Measurements from ENCODE around the gene LBX2. TPM values are rescaled to one million over a fixed set of nuclear protein-coding genes. Genes with fewer than 3 reads are reported as not detected.

The LBX2 gene
- total RNA-seq, 1 experiment from 2014 or later = 9.6 TPM

- no peak for DNase-seq (ENCODE audit: low read depth, low spot score)
- H3K4me1 ChIP-seq (ENCODE audit: control insufficient read depth, insufficient read depth, low read length) = peaks cover 55% of the 10 kb centered on the region
- POLR2A ChIA-PET = interaction anchor here (1.5 kb wide), 1 partner anchor 43 kb away, joined by 3 read pairs; the partner anchor contains the start of gene WBP1
- no peaks in the 10 kb centered on the region for H3K9me3 ChIP-seq (ENCODE audit: control insufficient read depth, insufficient read depth, low read depth, low read length)
- BruUV-seq (replicated peaks) = no TSS peak
- H3K4me3 ChIP-seq (ENCODE audit: low read depth in 2 of 2, low read length in 2 of 2) = peak overlapping the region; percentile 86 to 94
- ATAC-seq = no peak
- CTCF ChIA-PET = interaction anchor here (0.7 to 0.9 kb wide), 2 partner anchors 19 to 85 kb away, joined by 3 to 5 read pairs; partner anchors contain the start of genes CCDC142 and TTC31
- H3K27ac ChIP-seq (ENCODE audit: low read length) = peak overlapping the region; percentile 98
- no peaks in the 10 kb centered on the region; the same call in 1 of the 2 replicates for H3K36me3 ChIP-seq (ENCODE audit: control insufficient read depth, insufficient read depth, low read length)
- no peak; the same call in 1 of the 2 replicates for TF ChIP-seq POLR2AphosphoS5 (IDR thresholded peaks at IDR 0.05; ENCODE audit: low read depth, low read length)
- peak; percentile 70 to 72; a peak in 3 of 4 replicates for TF ChIP-seq REST (IDR thresholded peaks at IDR 0.05; ENCODE audit: insufficient read depth in 1 of 2, low read depth in 2 of 2, low read length in 1 of 2)
- intact Hi-C loops (cut with micrococcal nuclease; ENCODE audit: unreplicated experiment) (loop anchor here (10.0 kb wide), 1 partner anchor 83 kb away; no protein-coding TSS in a partner anchor), in situ Hi-C loops (cut with HindIII; ENCODE audit: low pct_unique_long_range_greater_than_20kb, low sequenced_read_pairs) (no loop called here)
- no peaks in the 10 kb centered on the region for H3K27me3 ChIP-seq (ENCODE audit: control insufficient read depth, insufficient read depth, low read length)
Observed at GRCh38 chr2:74501335-74502071, 2.1 kb upstream of the LBX2 start.

GRCh38 chr2:74500578-74500946, 1.2 kb upstream of the LBX2 start:
- in situ Hi-C loops (cut with HindIII; ENCODE audit: low pct_unique_long_range_greater_than_20kb, low sequenced_read_pairs) = no loop called here
- peak overlapping the region; percentile 81 for H3K27ac ChIP-seq (ENCODE audit: low read length)
- H3K4me1 ChIP-seq (ENCODE audit: control insufficient read depth, insufficient read depth, low read length) = peaks cover 50% of the 10 kb centered on the region
- no peak for TF ChIP-seq POLR2AphosphoS5 (IDR thresholded peaks at IDR 0.05; ENCODE audit: low read depth, low read length)
- no peak for TF ChIP-seq SIN3A (IDR thresholded peaks at IDR 0.05; ENCODE audit: borderline replicate concordance, insufficient read depth, low read depth, low read length)
- TF ChIP-seq REST (IDR thresholded peaks at IDR 0.05; ENCODE audit: insufficient read depth in 1 of 2, low read depth in 2 of 2, low read length in 1 of 2) = no peak
- TF ChIP-seq TCF7L2 (IDR thresholded peaks at IDR 0.05; ENCODE audit: low read depth, low read length) = no peak
- ChIA-PET CTCF (no interaction called here), POLR2A (interaction anchor here (0.5 to 1.5 kb wide), 3 partner anchors 11 to 42 kb away, joined by 3 to 12 read pairs (median 3); partner anchors contain the start of genes TLX2 and WBP1)
- DNase-seq (ENCODE audit: low read depth, low spot score) (no peak), ATAC-seq (no peak)
- BruUV-seq (replicated peaks) = no TSS peak
- no peaks in the 10 kb centered on the region for H3K27me3 ChIP-seq (ENCODE audit: control insufficient read depth, insufficient read depth, low read length)
- no peaks in the 10 kb centered on the region for H3K9me3 ChIP-seq (ENCODE audit: control insufficient read depth, insufficient read depth, low read depth, low read length)
- no peaks in the 10 kb centered on the region; the same call in 1 of the 2 replicates for H3K36me3 ChIP-seq (ENCODE audit: control insufficient read depth, insufficient read depth, low read length)
- no peak overlapping the region for H3K4me3 ChIP-seq (ENCODE audit: low read depth in 2 of 2, low read length in 2 of 2)
- intact Hi-C loops (cut with micrococcal nuclease; ENCODE audit: unreplicated experiment) = loop anchor here (10.0 kb wide), 1 partner anchor 84 kb away; no protein-coding TSS in a partner anchor

Measured in Panc1 (cell line).